ENCODE data around the gene TTPAL. TPM values are rescaled to one million over a fixed set of nuclear protein-coding genes. Genes with fewer than 3 reads are reported as not detected.

The TTPAL gene
- total and polyA plus RNA-seq, 2 donors (not counting 3 experiments of a cell fraction or from before 2014, with no cell fraction given) = 4.0 to 8.0 TPM

DNA sequence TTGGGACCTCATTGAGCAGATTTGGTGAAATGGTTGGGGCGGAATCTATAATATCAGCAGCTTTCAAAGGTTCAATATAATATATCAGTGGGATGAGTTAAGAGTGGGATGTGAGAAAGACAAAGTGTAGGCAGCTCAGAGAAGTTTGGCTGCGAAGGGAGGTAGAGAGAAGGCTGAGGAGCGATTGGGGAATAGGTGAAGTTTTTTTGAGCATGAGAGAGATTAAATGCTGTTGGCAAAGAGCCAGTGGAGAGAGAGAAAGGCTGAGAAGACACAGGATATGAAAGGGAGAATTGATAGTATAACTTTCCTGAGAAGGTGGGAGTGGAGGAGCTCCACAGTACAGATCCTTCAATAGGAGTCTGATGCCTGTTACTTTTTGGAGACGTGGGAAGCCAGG is 58.3 kb downstream of the TTPAL start:
- CTCF ChIA-PET = interaction anchor here (1.6 to 2.8 kb wide), 2 partner anchors 15 to 76 kb away, joined by 4 to 9 read pairs; no protein-coding TSS in a partner anchor
- intact Hi-C loops (cut with micrococcal nuclease) = loop anchor here (2.0 to 10.0 kb wide), 4 partner anchors 19 to 201 kb away; no protein-coding TSS in a partner anchor

More for the DNA sequence above, 58.3 kb downstream of the TTPAL start:
- no peak overlapping the region for H3K9ac ChIP-seq (replicated peaks; ENCODE audit: extremely low read depth, insufficient read depth, low read length)
- no peak overlapping the region for H2AFZ ChIP-seq (ENCODE audit: low read depth, low read length)
- H3K4me1 ChIP-seq (ENCODE audit: control insufficient read depth, extremely low read depth, insufficient read depth, low read length) = peaks cover 20% of the 10 kb centered on the region
- H3K36me3 ChIP-seq (ENCODE audit: control insufficient read depth in 2 of 2, extremely low read depth in 1 of 2, insufficient read depth in 2 of 2, low read length in 2 of 2) = no peaks in the 10 kb centered on the region
- no peaks in the 10 kb centered on the region for H4K20me1 ChIP-seq (replicated peaks; ENCODE audit: control insufficient read depth, extremely low read depth, insufficient read depth, low read length)
- H3K27me3 ChIP-seq (ENCODE audit: control insufficient read depth in 2 of 2, insufficient read depth in 2 of 2, low read length in 2 of 2) = no peaks in the 10 kb centered on the region
- POLR2A ChIA-PET = no interaction called here
- no TSS peak for BruUV-seq (replicated peaks)
- no peaks in the 10 kb centered on the region for H3K9me3 ChIP-seq (replicated peaks; ENCODE audit: control insufficient read depth, insufficient read depth, low read length)
- TF ChIP-seq POLR2AphosphoS5 (IDR thresholded peaks at IDR 0.05; ENCODE audit: insufficient read depth, low read depth, low read length) (no peak), MYC (IDR thresholded peaks at IDR 0.05; ENCODE audit: low read depth, low read length) (no peak), FOS (IDR thresholded peaks at IDR 0.05; ENCODE audit: borderline replicate concordance, insufficient read depth, low read length) (no peak), GATA2 (IDR thresholded peaks at IDR 0.05; ENCODE audit: insufficient read depth, insufficient read length, low read depth, low read length) (no peak), POLR2A (IDR thresholded peaks at IDR 0.05; ENCODE audit: low read depth, low read length) (no peak), EZH2 (IDR thresholded peaks at IDR 0.05; ENCODE audit: borderline replicate concordance, low read depth, low read length, severe bottlenecking) (no peak), JUN (IDR thresholded peaks at IDR 0.05; ENCODE audit: borderline replicate concordance, insufficient read depth, insufficient read length, low read depth) (no peak)
- TF ChIP-seq, protein P1, sequence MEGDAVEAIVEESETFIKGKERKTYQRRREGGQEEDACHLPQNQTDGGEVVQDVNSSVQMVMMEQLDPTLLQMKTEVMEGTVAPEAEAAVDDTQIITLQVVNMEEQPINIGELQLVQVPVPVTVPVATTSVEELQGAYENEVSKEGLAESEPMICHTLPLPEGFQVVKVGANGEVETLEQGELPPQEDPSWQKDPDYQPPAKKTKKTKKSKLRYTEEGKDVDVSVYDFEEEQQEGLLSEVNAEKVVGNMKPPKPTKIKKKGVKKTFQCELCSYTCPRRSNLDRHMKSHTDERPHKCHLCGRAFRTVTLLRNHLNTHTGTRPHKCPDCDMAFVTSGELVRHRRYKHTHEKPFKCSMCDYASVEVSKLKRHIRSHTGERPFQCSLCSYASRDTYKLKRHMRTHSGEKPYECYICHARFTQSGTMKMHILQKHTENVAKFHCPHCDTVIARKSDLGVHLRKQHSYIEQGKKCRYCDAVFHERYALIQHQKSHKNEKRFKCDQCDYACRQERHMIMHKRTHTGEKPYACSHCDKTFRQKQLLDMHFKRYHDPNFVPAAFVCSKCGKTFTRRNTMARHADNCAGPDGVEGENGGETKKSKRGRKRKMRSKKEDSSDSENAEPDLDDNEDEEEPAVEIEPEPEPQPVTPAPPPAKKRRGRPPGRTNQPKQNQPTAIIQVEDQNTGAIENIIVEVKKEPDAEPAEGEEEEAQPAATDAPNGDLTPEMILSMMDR (IDR thresholded peaks at IDR 0.05; ENCODE audit: extremely low read depth in 1 of 2, insufficient read depth in 1 of 2, low read depth in 1 of 2, low read length in 2 of 2) = no peak
- TF ChIP-seq, protein P2, sequence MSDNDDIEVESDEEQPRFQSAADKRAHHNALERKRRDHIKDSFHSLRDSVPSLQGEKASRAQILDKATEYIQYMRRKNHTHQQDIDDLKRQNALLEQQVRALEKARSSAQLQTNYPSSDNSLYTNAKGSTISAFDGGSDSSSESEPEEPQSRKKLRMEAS (IDR thresholded peaks at IDR 0.05; ENCODE audit: insufficient read depth, insufficient read length) = no peak
- DNase-seq (ENCODE audit: low read depth, low spot score) (no peak), FAIRE-seq (no peak)
- H3K4me2 ChIP-seq (ENCODE audit: insufficient read depth, low read length) = no peak overlapping the region
- no peak overlapping the region for H3K27ac ChIP-seq (ENCODE audit: insufficient read depth, low read depth, low read length)
- no peaks in the 10 kb centered on the region for H3K9me1 ChIP-seq (replicated peaks; ENCODE audit: control insufficient read depth, extremely low read depth, insufficient read depth, low read length)
- no peak overlapping the region for H3K4me3 ChIP-seq (replicated peaks in 1 of 3; ENCODE audit: insufficient read depth in 1 of 3, low read depth in 1 of 3, low read length in 3 of 3)
- dilution Hi-C loops (cut with MboI; ENCODE audit: extremely low pct_ligation_motif_present, low sequenced_read_pairs) = no loop called here
- peaks cover 26% of the 10 kb centered on the region for H3K79me2 ChIP-seq (ENCODE audit: control insufficient read depth, insufficient read depth, low read length)

Data from endothelial cell of umbilical vein (primary cell).